Bronchial epithelial cell (primary cell): ENCODE results near the gene TMEM132D. TPM values are rescaled to one million over a fixed set of nuclear protein-coding genes. Genes with fewer than 3 reads are reported as not detected.

Experiments used
- DNase-seq: peaks from one replicate; pipeline ENCODE4 v3.0.0-alpha.2; 2010; ENCODE audit warnings: low read depth
- FAIRE-seq: peaks from 2 replicates; lab custom pipeline; 2011; peaks lifted over from hg19 to GRCh38; lab: Jason Lieb, UNC
- H3K27me3 ChIP-seq: 2 replicates; pipeline ENCODE4 v1.5.1; 2011; ENCODE audit warnings: low read length; ENCODE audit not compliant: control insufficient read depth, insufficient read depth
- H3K36me3 ChIP-seq: 2 replicates; pipeline ENCODE4 v1.5.1; 2011; ENCODE audit warnings: low read length; ENCODE audit not compliant: control insufficient read depth, insufficient read depth
- H3K4me3 ChIP-seq: 2 replicates; pipeline ENCODE4 v1.5.1; 2011; ENCODE audit warnings: mild to moderate bottlenecking, low read depth, low read length, control low read depth
- CTCF ChIP-seq: IDR thresholded peaks from 2 replicates; pipeline ENCODE4 v1.5.1; 2011; ENCODE audit warnings: mild to moderate bottlenecking, moderate library complexity, low read length, control low read depth, inconsistent platforms; ENCODE audit not compliant: insufficient read depth, severe bottlenecking
- total RNA-seq: library from RNA; depleted of rRNA; stranded (reverse); fragments of >200 nt; gene quantifications from 2 replicates; pipeline ENCODE4 v1.2.1, GENCODE V29; 2014

Gene TMEM132D
- total RNA-seq, 1 donor from 2014 or later: not detected

GRCh38 chr12:129279771-129280170 lies 624.1 kb downstream of the TMEM132D start:
- FAIRE-seq: no peak
- H3K27me3 ChIP-seq: no peaks in the 10 kb centered on the region
- no peak overlapping the region for H3K4me3 ChIP-seq
- no peaks in the 10 kb centered on the region for H3K36me3 ChIP-seq
- no peak for TF ChIP-seq CTCF
- DNase-seq: no peak

- no peaks in the 10 kb centered on the region for H3K27me3 ChIP-seq
- H3K4me3 ChIP-seq: no peak overlapping the region
- FAIRE-seq (no peak), DNase-seq (no peak)
- no peaks in the 10 kb centered on the region for H3K36me3 ChIP-seq
- no peak for TF ChIP-seq CTCF
Observed at GRCh38 chr12:129276361-129277060, 627.3 kb downstream of the TMEM132D start.

GRCh38 chr12:129269756-129270495 lies 633.9 kb downstream of the TMEM132D start:
- TF ChIP-seq CTCF: no peak
- FAIRE-seq: no peak
- no peak for DNase-seq
- Histone ChIP-seq H3K27me3 (no peaks in the 10 kb centered on the region), H3K36me3 (no peaks in the 10 kb centered on the region), H3K4me3 (no peak overlapping the region)

- DNase-seq: no peak
- H3K4me3 ChIP-seq: no peak overlapping the region
- no peak for FAIRE-seq
- H3K36me3 ChIP-seq: no peaks in the 10 kb centered on the region
- no peaks in the 10 kb centered on the region for H3K27me3 ChIP-seq
- TF ChIP-seq CTCF: no peak
Observed at GRCh38 chr12:129258781-129259318, 645.0 kb downstream of the TMEM132D start.

GRCh38 chr12:129257524-129257923 lies 646.3 kb downstream of the TMEM132D start:
- FAIRE-seq: no peak
- DNase-seq: peak; percentile 2
- Histone ChIP-seq H3K4me3 (no peak overlapping the region), H3K36me3 (no peaks in the 10 kb centered on the region), H3K27me3 (no peaks in the 10 kb centered on the region)
- no peak for TF ChIP-seq CTCF
